Measurements from ENCODE around the gene CSMD2.
A peak's percentile ranks its signal among the peaks of the same experiment; 100 is the strongest.

The CSMD2 gene

GRCh38 chr1:33656467-33657005 is 508.5 kb downstream of the CSMD2 start:
- no peak for DNase-seq

GRCh38 chr1:33655496-33655895 is 509.5 kb downstream of the CSMD2 start:
- DNase-seq: no peak

- DNase-seq: no peak
Measured at GRCh38 chr1:33654267-33654834, 510.7 kb downstream of the CSMD2 start.

GRCh38 chr1:33653226-33653625 is 511.8 kb downstream of the CSMD2 start:
- DNase-seq: peak; percentile 18

DNA sequence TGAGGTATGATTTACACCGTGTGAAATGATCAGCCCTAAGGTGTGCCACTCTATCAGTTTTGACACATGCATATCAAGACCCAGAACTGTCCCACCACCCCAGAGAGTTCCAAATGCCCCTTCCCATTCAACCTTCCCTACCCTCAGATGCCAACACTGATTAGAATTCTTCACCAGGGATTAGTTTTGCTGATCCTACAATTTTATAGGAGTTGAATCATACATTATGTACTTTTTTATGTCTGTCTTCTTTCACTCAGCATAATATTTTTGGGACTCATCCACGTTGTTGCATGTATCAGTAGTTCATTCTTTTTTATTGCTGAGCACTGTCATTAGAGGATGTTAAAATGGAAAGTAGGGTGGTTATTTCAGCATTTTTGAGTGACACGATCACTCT is 514.3 kb downstream of the CSMD2 start:
- no peak for DNase-seq

- no peak for DNase-seq
Measured at GRCh38 chr1:33649759-33650158, 515.3 kb downstream of the CSMD2 start.

DNA sequence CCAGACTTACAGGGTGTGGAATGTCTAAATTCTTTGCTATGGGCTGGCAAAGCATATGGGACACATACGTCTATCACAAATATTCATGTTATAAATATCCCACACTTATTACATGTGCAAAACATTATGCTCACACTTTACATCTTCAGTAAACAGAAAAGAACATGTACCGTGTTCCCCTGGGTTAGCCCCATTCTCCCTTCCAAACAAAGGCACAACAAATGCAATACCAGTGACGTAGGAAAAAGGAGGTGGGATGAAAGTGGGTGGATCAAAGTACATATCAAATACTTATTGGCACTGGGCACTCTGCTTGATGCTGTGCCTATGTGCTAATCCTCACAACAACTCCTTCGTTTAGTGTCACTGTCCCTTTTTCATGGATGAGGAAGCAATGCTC is 521.8 kb downstream of the CSMD2 start:
- no peak for DNase-seq

- DNase-seq: no peak
Measured at GRCh38 chr1:33641104-33641830, 523.8 kb downstream of the CSMD2 start.

GRCh38 chr1:33640114-33640660 is 524.8 kb downstream of the CSMD2 start:
- DNase-seq: no peak

GRCh38 chr1:33637846-33638440 is 527.1 kb downstream of the CSMD2 start:
- no peak for DNase-seq

DNA sequence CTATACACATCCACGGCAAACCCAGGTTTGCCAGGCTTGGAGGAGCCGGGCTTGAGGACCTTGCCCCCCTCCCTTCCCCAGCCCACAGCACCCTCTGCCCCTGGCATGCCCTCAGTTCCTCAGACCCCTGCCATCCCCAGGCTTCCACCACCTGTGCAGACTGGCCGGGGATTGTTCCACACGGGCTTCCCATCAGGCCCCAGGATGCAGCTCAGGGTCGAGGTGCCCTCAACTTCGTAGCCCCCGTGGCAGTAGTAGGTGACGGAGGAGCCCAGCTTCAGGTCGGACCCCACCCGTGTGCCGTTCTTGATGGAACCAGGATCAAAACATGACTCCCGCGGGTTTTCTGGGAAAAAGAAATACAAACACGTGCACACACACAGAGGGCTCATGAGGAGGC is 528.8 kb downstream of the CSMD2 start:
- no peak for DNase-seq

DNA sequence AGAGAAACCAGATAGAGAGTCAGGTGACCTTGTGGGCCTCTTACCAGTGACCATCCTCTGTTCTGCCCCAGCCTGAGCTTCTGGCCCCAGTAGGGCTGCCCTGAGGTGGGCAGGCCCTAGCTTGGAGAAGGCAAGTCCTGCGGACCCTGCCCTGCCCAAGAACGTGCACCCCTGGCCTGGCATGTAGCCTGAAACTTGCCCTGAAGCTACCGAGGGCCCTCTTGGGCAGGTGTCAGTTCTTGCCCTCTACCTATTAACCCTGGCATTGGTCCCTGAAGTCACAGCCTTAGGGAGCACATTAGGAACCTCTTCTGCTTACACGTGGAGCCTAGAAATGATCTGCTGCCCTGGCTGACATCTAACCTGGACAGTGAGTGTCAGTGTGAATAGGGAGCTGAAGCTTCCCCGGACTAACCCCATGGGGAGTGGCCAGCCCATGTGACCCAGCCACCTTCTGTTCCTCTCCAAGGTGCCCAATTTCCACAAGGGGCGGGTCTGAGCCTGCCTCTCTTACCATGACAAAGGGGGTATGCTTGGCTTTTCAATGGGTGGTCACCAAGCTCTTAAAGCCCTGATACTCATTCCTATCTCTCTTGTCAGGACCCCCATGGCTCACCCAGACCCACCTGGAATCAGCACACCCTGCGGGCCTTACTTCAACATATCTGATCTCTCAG is 529.6 kb downstream of the CSMD2 start:
- DNase-seq: no peak

- peak; percentile 13 for DNase-seq
Measured at GRCh38 chr1:33634806-33635205, 530.2 kb downstream of the CSMD2 start.

DNA sequence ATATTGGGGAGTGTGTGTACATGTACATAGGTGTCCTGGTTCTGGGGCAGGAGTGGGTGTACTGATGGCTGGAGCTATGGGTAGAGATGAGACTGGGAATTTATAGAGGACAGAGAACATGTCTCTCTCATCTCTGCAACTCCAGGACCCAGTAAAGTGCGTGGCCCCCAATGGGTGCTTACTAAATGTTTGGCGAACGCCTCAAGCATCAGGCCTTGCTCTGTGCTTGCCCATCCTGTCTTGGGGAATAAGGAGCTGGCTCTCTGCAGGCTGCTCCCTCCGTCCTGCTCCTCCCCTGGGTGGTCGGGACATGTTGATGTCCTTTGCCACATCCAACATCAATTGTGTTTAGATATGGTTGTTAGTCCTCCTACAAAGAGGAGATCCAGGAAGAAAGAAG is 530.9 kb downstream of the CSMD2 start:
- DNase-seq: no peak

DNA sequence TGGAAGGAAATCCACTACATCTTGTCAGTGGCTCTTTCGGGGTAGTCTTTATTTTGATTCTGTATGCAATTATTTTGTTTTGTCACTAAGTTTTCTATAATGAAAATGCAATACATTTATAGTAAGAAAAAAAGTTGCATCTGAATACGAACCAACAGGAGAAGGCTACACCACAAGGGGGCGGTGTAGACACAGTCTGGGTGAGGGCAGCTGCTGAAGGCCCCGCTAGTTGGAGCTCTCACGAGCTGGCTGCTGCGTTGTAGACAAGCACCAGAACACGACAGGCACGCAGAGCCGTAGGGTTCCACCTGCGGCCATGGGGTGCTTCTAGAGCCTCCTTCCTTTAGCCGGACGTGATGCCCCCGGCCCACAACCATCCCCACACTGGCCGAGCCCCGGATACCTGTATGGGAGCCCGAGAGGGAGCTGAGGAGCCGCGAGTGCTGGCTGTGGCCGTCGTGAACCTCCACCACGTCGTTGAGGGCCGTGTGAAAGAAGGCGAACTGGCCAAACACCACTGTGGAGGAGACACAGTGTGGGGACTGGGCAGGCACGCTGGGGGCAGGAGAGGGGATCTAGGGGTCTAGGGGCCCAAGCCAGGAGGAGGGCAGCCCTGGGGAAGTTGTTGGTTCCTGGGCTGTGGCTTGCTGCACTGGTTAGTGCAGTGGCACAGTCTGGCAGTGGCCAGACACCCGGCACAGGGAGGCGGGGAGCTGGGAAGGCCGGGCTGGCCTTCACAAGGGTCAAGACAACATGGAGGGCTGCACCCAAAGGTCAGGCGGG is 531.8 kb downstream of the CSMD2 start:
- peak; percentile 88 for DNase-seq

DNA sequence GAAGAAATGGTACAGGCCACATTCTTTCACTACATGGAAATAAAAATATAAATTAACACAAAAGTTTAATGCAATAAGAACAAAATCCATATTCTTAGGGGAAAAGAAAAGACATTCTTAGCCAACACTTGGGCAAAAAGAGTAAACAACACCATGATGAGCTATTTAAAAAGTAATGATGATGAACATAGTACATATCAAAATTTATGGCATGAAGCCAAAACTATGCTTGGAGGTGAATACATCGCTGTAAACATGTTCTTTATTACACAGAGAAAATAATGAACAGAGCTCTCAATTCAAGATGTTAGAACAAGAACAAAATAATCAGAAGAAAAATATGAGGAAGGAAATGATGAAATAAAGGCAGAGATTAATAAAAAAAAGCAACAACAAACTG is 534.3 kb downstream of the CSMD2 start:
- DNase-seq: no peak

DNA sequence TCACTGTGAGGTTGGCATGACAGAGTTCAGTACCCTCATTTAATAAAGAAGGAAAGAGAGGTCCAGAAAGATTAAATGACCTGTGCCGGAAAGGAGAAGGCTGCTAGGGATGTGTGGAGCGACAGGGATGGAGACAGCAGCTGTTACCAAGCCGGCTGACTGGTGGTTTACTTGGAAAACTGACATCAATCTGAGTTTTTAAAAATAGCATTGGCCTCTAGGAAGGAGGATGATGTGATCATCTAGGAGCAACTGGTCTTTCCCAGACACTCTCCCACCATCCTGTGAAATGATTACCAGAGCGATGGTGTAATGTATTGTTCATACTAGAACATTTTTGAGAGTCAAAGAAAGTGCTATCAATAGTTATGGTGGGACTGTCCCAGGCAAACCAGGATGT is 538.2 kb downstream of the CSMD2 start:
- no peak for DNase-seq

- no peak for DNase-seq
Measured at GRCh38 chr1:33624991-33625870, 539.8 kb downstream of the CSMD2 start.

- no peak for DNase-seq
Measured at GRCh38 chr1:33624261-33624990, 540.6 kb downstream of the CSMD2 start.

DNA sequence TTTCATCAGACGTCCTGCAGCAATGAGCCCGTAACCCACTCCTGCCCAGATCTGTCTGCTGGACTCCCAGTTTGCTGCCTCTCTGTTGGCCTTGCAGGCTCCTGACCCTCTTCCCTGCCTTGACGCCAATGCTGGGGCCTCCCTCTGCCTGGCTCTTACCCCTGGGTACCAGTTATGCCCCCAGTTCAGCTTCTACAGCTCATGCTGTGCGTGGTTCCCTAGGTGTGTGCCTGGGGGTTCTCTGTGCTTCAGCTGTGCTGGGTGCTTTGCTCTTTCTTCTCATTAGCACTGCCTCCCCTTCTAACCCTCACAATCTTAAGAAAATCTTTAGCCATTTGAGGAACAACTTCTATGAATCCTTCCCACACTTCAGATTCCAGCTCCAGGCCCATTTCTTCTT is 541.2 kb downstream of the CSMD2 start:
- no peak for DNase-seq

DNA sequence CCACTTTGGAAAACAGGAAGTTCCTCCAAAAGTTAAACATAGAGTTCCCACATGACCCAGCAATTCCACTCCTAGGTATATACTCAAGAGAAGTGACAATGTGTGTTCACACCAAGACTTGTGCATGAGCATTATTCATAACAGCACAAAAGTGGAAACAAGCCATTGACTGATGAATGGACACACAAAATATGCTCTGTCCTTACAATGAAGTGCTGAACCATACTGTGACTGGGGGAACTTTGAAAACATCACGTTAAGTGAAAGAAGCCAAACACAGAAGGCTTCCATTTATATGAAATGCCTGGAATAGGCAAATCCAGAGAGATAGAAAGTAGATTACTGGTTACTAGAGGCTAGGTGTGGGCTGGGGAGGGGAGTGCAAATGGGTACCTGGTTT is 542.3 kb downstream of the CSMD2 start:
- DNase-seq: no peak
